A673 (cell line): Measurements from ENCODE around the gene SLC28A1. TPM values are rescaled to one million over a fixed set of nuclear protein-coding genes. Genes with fewer than 3 reads are reported as not detected.
"Not testable (repeated sequence)": the region's sequence is repeated elsewhere in the genome, so short reads cannot be mapped to it uniquely, and the experiment has no call there.

Experiments
- BruUV-seq: library from RNA; stranded (reverse); fragments of 400-500 nt; replicated peaks from 2 replicates; lab custom pipeline; 2021; lab: Mats Ljungman, UMichigan
- CTCF ChIA-PET: fragments of 300-600 bp; sonication (Branson Sonifier 250); formaldehyde crosslinking; loops from one replicate; lab custom pipeline; 2022; ENCODE audit warnings: antibody characterized with exemption; lab: Charles Lee
- POLR2A ChIA-PET: fragments of 300-600 bp; sonication (Branson Sonifier 250); formaldehyde crosslinking; loops from one replicate; lab custom pipeline; 2022; ENCODE audit warnings: antibody characterized with exemption; ENCODE audit not compliant: low non-redundant PET; lab: Charles Lee
- DNase-seq: peaks from one replicate; pipeline ENCODE4 v3.0.0-alpha.2; 2015; ENCODE audit warnings: low spot score
- H3K27ac ChIP-seq: fragments of 200-600 bp; sonication (generic); 2 replicates; pipeline ENCODE4 v1.5.1; 2016; ENCODE audit warnings: mixed run types, low read depth, mild to moderate bottlenecking, mixed read lengths, antibody characterized with exemption, low read length; ENCODE audit not compliant: poor library complexity, severe bottlenecking
- H3K27me3 ChIP-seq: fragments of 200-600 bp; sonication (generic); replicated peaks from 2 replicates; pipeline ENCODE4 v1.6.1; 2017; ENCODE audit warnings: mixed run types, low read depth, mild to moderate bottlenecking, mixed read lengths, antibody characterized with exemption, low read length; ENCODE audit not compliant: insufficient read depth, poor library complexity
- H3K36me3 ChIP-seq: fragments of 200-600 bp; sonication (generic); 2 replicates; pipeline ENCODE4 v1.6.1; 2016; ENCODE audit warnings: mixed run types, mild to moderate bottlenecking, mixed read lengths, antibody characterized with exemption, low read length; ENCODE audit not compliant: insufficient read depth, poor library complexity, severe bottlenecking
- H3K4me1 ChIP-seq: fragments of 200-600 bp; sonication (generic); 2 replicates; pipeline ENCODE4 v1.6.1; 2017; ENCODE audit warnings: mixed run types, mild to moderate bottlenecking, mixed read lengths, antibody characterized with exemption, low read length; ENCODE audit not compliant: insufficient read depth, poor library complexity, severe bottlenecking
- H3K4me3 ChIP-seq: fragments of 200-600 bp; sonication (generic); 2 replicates; pipeline ENCODE4 v1.5.1; 2016; ENCODE audit warnings: low read depth, mixed run types, mild to moderate bottlenecking, mixed read lengths, low read length; ENCODE audit not compliant: poor library complexity, severe bottlenecking
- H3K9me3 ChIP-seq: fragments of 200-600 bp; sonication (generic); 2 replicates; pipeline ENCODE4 v1.6.1; 2016; ENCODE audit warnings: mixed run types, low read depth, mild to moderate bottlenecking, mixed read lengths, antibody characterized with exemption, low read length; ENCODE audit not compliant: poor library complexity, severe bottlenecking
- EZH2 ChIP-seq: fragments of 200-600 bp; sonication (generic); IDR thresholded peaks from 2 replicates; pipeline ENCODE4 v1.6.1; 2017; ENCODE audit warnings: borderline replicate concordance, low read depth, mild to moderate bottlenecking, mixed read lengths, antibody characterized with exemption, low read length; ENCODE audit not compliant: poor library complexity, severe bottlenecking
- intact Hi-C: fragments of 100-400 bp; cut with micrococcal nuclease; formaldehyde crosslinking; loops from one replicate; pipeline ENCODE4 v1.10.0; 2022; ENCODE audit not compliant: unreplicated experiment
- total RNA-seq: library from RNA; stranded (reverse); gene quantifications from 2 replicates; pipeline ENCODE4 v1.2.3, GENCODE V29; 2021
- TF ChIP-seq, protein P1 (sequence below): fragments of 300-800, 200-600 bp; sonication (generic); conservative IDR thresholded peaks from 2 replicates; pipeline ENCODE4 v1.5.1; 2017; ENCODE audit warnings: low read depth, mild to moderate bottlenecking, antibody characterized with exemption, low read length, moderate library complexity, mixed read lengths

SLC28A1 gene
- total RNA-seq, 1 experiment from 2014 or later = not detected

DNA sequence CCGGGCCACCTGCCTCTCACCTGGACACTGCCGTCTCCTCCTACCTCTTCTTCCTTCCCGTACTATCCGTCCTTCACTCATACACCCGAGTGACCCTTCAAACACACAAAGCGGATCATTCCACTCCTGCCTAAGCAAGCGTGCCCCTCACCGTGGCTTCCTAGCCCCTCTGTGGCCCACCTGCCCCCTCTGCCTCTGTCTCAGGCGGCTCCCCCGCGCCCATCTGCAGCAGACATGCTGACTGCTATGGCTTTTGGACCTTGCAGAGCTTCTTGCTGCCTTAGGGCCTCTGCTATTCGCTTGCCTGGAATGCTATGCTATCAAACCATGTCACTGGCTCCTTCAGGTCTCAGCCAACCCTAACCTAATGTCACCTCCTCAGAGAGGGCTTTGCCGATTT, 38.1 kb downstream of the SLC28A1 start:
- CTCF ChIA-PET = no interaction called here
- BruUV-seq = no TSS peak
- intact Hi-C loops = no loop called here
- DNase-seq = no peak
- no peaks in the 10 kb centered on the region for H3K27me3 ChIP-seq
- H3K4me3 ChIP-seq = no peak overlapping the region
- TF ChIP-seq, protein P1, sequence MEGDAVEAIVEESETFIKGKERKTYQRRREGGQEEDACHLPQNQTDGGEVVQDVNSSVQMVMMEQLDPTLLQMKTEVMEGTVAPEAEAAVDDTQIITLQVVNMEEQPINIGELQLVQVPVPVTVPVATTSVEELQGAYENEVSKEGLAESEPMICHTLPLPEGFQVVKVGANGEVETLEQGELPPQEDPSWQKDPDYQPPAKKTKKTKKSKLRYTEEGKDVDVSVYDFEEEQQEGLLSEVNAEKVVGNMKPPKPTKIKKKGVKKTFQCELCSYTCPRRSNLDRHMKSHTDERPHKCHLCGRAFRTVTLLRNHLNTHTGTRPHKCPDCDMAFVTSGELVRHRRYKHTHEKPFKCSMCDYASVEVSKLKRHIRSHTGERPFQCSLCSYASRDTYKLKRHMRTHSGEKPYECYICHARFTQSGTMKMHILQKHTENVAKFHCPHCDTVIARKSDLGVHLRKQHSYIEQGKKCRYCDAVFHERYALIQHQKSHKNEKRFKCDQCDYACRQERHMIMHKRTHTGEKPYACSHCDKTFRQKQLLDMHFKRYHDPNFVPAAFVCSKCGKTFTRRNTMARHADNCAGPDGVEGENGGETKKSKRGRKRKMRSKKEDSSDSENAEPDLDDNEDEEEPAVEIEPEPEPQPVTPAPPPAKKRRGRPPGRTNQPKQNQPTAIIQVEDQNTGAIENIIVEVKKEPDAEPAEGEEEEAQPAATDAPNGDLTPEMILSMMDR = no peak
- H3K9me3 ChIP-seq = no peaks in the 10 kb centered on the region
- no peaks in the 10 kb centered on the region for H3K4me1 ChIP-seq
- H3K36me3 ChIP-seq = no peaks in the 10 kb centered on the region
- POLR2A ChIA-PET = no interaction called here
- no peak overlapping the region for H3K27ac ChIP-seq

DNA sequence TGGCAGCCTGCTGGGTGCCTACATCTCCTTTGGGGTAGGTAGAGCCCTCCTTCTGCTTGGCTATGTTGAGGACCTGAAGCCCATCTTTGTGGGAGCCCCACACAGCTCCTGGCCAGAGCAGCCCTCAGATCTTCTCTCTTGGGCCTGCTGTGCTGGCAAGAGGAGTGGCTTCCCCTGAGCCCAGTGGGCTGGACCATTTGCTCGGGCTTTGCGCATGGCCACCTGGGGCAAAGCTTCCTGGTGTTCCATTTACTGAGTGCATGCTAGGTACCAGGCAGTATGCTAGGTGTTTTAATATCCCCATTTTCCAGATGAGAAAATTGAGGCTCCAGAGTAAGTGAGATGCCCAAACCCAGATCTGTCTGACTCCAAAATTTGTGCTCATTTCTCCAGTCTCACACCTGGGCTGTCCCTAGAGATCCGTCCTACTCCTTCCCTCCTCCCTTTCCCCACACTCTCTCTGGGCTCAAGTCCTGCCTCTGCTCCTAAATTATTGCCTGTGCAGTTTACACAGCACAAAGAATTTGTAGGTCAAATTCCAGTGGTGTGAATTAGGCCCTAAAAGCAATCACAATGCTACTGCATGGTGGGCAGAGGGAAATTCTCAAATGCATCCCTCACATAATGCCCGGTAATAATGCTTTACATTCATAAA, 39.7 kb downstream of the SLC28A1 start:
- Histone ChIP-seq H3K9me3 (no peaks in the 10 kb centered on the region), H3K27ac (no peak overlapping the region), H3K4me3 (no peak overlapping the region), H3K36me3 (no peaks in the 10 kb centered on the region), H3K4me1 (no peaks in the 10 kb centered on the region), H3K27me3 (no peaks in the 10 kb centered on the region)
- TF ChIP-seq, protein P1 = no peak
- TF ChIP-seq EZH2 = no peak
- POLR2A ChIA-PET = no interaction called here
- CTCF ChIA-PET = interaction anchor here (0.6 kb wide), 1 partner anchor 12 kb away, joined by 4 read pairs; no protein-coding TSS in a partner anchor
- no peak for DNase-seq
- BruUV-seq = no TSS peak
- intact Hi-C loops = no loop called here

DNA sequence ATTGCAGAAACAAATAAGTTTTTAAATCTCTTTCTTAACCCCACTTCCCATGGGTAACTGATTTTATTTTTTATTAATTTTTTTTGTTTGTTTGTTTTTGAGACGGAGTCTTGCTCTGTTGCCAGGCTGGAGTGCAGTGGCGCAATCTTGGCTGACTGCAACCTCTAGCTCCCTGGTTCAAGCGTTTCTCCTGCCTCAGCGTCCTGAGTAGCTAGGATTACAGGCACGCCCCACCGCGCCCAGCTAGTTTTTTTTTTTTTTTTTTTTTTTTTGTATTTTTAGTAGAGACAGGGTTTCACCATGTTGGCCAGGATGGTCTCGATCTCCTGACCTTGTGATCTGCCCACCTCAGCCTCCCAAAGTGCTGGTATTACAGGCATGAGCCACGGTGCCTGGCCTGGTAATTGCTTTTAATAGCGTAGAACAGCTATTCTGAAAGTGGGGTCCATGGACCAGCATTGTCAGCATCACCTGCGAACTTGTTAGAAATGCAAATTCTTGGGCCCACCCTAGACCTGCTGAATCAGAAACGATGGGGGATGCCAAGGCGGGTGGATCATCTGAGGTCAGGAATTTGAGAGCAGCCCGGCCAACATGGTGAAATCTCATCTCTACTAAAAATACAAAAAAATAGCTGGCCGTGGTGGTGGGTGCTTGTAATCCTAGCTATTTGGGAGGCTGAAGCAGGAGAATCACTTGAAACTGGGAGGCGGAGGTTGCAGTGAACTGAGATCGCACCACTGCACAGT, 40.5 kb downstream of the SLC28A1 start:
- CTCF ChIA-PET = interaction anchor here (0.6 kb wide), 1 partner anchor 13 kb away, joined by 4 read pairs; no protein-coding TSS in a partner anchor
- intact Hi-C loops, H3K36me3 ChIP-seq, BruUV-seq, H3K27me3 ChIP-seq, H3K4me3 ChIP-seq, DNase-seq, H3K9me3 ChIP-seq, POLR2A ChIA-PET, H3K4me1 ChIP-seq, H3K27ac ChIP-seq: not testable (repeated sequence)

DNA sequence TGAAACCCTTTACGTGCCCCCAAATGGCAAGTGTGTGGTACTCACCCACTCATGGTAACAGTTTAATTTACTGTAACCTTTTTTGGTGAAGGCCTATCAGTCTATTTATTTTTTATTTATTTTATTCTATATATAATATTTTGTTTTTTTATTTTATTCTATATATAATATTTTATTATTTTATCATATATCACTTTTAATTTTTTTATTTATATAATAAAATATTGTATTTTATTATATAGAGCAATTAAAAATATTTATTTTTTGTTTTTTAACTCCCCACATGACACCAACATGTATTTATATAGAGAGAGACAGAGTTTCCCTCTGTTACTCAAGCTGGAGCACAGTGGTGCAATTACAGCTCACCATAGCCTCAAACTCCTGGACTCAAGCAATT, 41.4 kb downstream of the SLC28A1 start:
- POLR2A ChIA-PET = no interaction called here

More for the DNA sequence above, 41.4 kb downstream of the SLC28A1 start:
- H3K9me3 ChIP-seq = no peaks in the 10 kb centered on the region
- CTCF ChIA-PET = no interaction called here
- TF ChIP-seq, protein P1 = no peak
- TF ChIP-seq EZH2 = no peak
- H3K36me3 ChIP-seq = no peaks in the 10 kb centered on the region
- no peaks in the 10 kb centered on the region for H3K4me1 ChIP-seq
- no peak overlapping the region for H3K4me3 ChIP-seq
- intact Hi-C loops = no loop called here
- BruUV-seq = no TSS peak
- DNase-seq = no peak
- no peak overlapping the region for H3K27ac ChIP-seq
- H3K27me3 ChIP-seq = no peaks in the 10 kb centered on the region
